Adrenal gland (tissue), 12 donors: Measurements from ENCODE around the gene JAZF1. TPM values are rescaled to one million over a fixed set of nuclear protein-coding genes. Genes with fewer than 3 reads are reported as not detected.

Experiments
- DNase-seq, 7 donors: peaks; one replicate each; pipeline ENCODE4 v3.0.0-alpha.2; 2019 to 2020
- H3K27ac ChIP-seq, 5 donors: fragments of 200-600 bp; sonication (generic) in 4 of 5; 1 replicate in 3 of 5; 2 replicates in 2 of 5; pipeline versions ENCODE4 v1.5.1 to v1.8.0; 2016 to 2020; ENCODE audit warnings: mild to moderate bottlenecking in 1 of 5
- H3K27me3 ChIP-seq: fragments of 200-600 bp; 2 replicates; pipeline ENCODE4 v1.8.0; 2021
- H3K36me3 ChIP-seq, 2 donors: fragments of 200-600 bp; replicated peaks in 1 of 2; 1 replicate in 1 of 2; 2 replicates in 1 of 2; pipeline versions ENCODE4 v1.5.1 to v1.8.0; 2018 to 2022
- H3K4me1 ChIP-seq, 2 donors: fragments of 200-600 bp; replicated peaks in 1 of 2; 1 replicate in 1 of 2; 2 replicates in 1 of 2; pipeline versions ENCODE4 v1.5.1 to v1.8.0; 2018 to 2021
- H3K4me3 ChIP-seq, 4 donors: fragments of 200-600 bp; sonication (generic) in 3 of 4; one replicate each; pipeline ENCODE4 v1.5.1; 2016 to 2018
- H3K9me3 ChIP-seq, 3 donors: fragments of 200-600 bp; sonication (generic) in 1 of 3; replicated peaks in 1 of 3; 1 replicate in 2 of 3; 2 replicates in 1 of 3; pipeline versions ENCODE4 v1.5.1 to v1.8.0; 2016 to 2021
- CTCF ChIP-seq, 6 experiments: fragments of 450-650 bp in 4 of 6; fragments of 200-600 bp in 2 of 6; sonication (generic) in 1 of 6; IDR thresholded peaks; 1 replicate in 5 of 6; 2 replicates in 1 of 6; pipeline versions ENCODE4 v1.5.1 to v1.8.0; 2016 to 2021; ENCODE audit warnings: antibody characterized with exemption in 6 of 6, mild to moderate bottlenecking in 2 of 6, moderate library complexity in 1 of 6
- POLR2A ChIP-seq, 2 donors: fragments of 450-650 bp; IDR thresholded peaks; one replicate each; pipeline ENCODE4 v1.6.1; 2017; ENCODE audit warnings: antibody characterized with exemption in 2 of 2, mild to moderate bottlenecking in 2 of 2, moderate library complexity in 1 of 2
- WGBS, 4 donors: extraction: QIAGEN DNeasy Blood & Tissue Kit in 2 of 4; methylation state at CpG; one replicate each; pipeline versions ENCODE4 v1.1.5 to v1.1.7; 2013 to 2017; 5-methylcytosine and 5-hydroxymethylcytosine counted together
- intact Hi-C, 2 donors: fragments of 100-400 bp; cut with DNase I; formaldehyde crosslinking; loops; one replicate each; pipeline versions ENCODE4 v1.14.1 to v1.15.0; 2022 to 2023
- polyA plus RNA-seq, 3 donors: library from polyadenylated mRNA; stranded (reverse); fragments of 200-250 nt in 2 of 3; fragments of 350-450 nt in 1 of 3; fragmentation: Illumina TruSeq in 1 of 3; extraction: RNeasy Lipid Tissue Mini Kit (QIAGEN cat#74804) in 1 of 3; gene quantifications; one replicate each; pipeline ENCODE4 v1.2.3, GENCODE V29; 2013 to 2014
- total RNA-seq, 9 donors: library from RNA; depleted of rRNA in 4 of 9; stranded (reverse); fragments of >200 nt in 4 of 9; fragments of 120-200 nt in 1 of 9; fragmentation: NEBNext Ultra II Directional in 1 of 9; extraction: Animal tissue kit (Norgen Biotek cat#: 25700) in 1 of 9; gene quantifications; one replicate each; pipeline versions ENCODE4 v1.1.0 to v1.2.4, GENCODE V29; 2013 to 2023
- donor health status: healthy with polysubstance abuse.
- donor health status: Bipolar disorder and iron deficiency.
- donor health status: DM: yes; HTN: yes; CAD: no.
- donor health status: DM: no; HTN: no; CAD: no.
- donor health status: DM: no; HTN: no; CAD: no.
- donor health status: DM: yes; HTN: yes; CAD: no.

JAZF1 gene
- total and polyA plus RNA-seq, 12 donors, result 18.5 to 192 (median 96.3) TPM

GRCh38 chr7:28176645-28177044 lies 4.0 kb downstream of the JAZF1 start:
- no peaks in the 10 kb centered on the region for H3K27me3 ChIP-seq
- no peaks in the 10 kb centered on the region for H3K36me3 ChIP-seq
- TF ChIP-seq CTCF (IDR thresholded peaks at IDR 0.05), result no peak
- TF ChIP-seq POLR2A (IDR thresholded peaks at IDR 0.05), result no peak
- intact Hi-C loops, result no loop called here
- H3K27ac ChIP-seq, result peak overlapping the region in 2 of 5 donors; percentile 45 to 79
- H3K4me1 ChIP-seq, result peaks cover 16 to 50% of the 10 kb centered on the region in 2 donors
- WGBS, 4 donors, result 34 to 60% (median 48%) methylated on average over 2 of the region's 2 CpGs
- DNase-seq, result no peak
- no peak overlapping the region for H3K4me3 ChIP-seq
- H3K9me3 ChIP-seq, result no peaks in the 10 kb centered on the region

- TF ChIP-seq CTCF (IDR thresholded peaks at IDR 0.05), result no peak
- TF ChIP-seq POLR2A (IDR thresholded peaks at IDR 0.05), result no peak
- 51 to 66% (median 62%) methylated on average over 4 of the region's 4 CpGs for WGBS, 4 donors
- Histone ChIP-seq H3K9me3 (no peaks in the 10 kb centered on the region), H3K36me3 (no peaks in the 10 kb centered on the region), H3K4me3 (no peak overlapping the region), H3K4me1 (peaks cover 16 to 46% of the 10 kb centered on the region in 2 donors), H3K27ac (peak overlapping the region in 3 of 5 donors; percentile 11 to 79 (median 45)), H3K27me3 (no peaks in the 10 kb centered on the region)
- intact Hi-C loops, result no loop called here
- DNase-seq, result peak in 3 of 7 donors; percentile 20 to 46 (median 34)
Measured at GRCh38 chr7:28176174-28176573, 4.4 kb downstream of the JAZF1 start.

- H3K36me3 ChIP-seq, result no peaks in the 10 kb centered on the region
- H3K27me3 ChIP-seq, result no peaks in the 10 kb centered on the region
- WGBS, 4 donors, result 82 to 88% (median 85%) methylated on average over 7 to 8 of the region's 8 CpGs
- no peaks in the 10 kb centered on the region for H3K9me3 ChIP-seq
- no peak overlapping the region for H3K4me3 ChIP-seq
- TF ChIP-seq POLR2A (IDR thresholded peaks at IDR 0.05) (no peak), CTCF (IDR thresholded peaks at IDR 0.05) (no peak)
- no peak overlapping the region for H3K27ac ChIP-seq
- DNase-seq, result no peak
- peaks cover 16 to 42% of the 10 kb centered on the region in 2 donors for H3K4me1 ChIP-seq
- intact Hi-C loops, result no loop called here
Measured at GRCh38 chr7:28174901-28175661, 5.5 kb downstream of the JAZF1 start.

GRCh38 chr7:28174442-28174841 lies 6.2 kb downstream of the JAZF1 start:
- H3K9me3 ChIP-seq, result no peaks in the 10 kb centered on the region
- H3K36me3 ChIP-seq, result no peaks in the 10 kb centered on the region
- DNase-seq, result no peak
- intact Hi-C loops, result no loop called here
- no peaks in the 10 kb centered on the region for H3K27me3 ChIP-seq
- peaks cover 16 to 42% of the 10 kb centered on the region in 2 donors for H3K4me1 ChIP-seq
- no peak overlapping the region for H3K27ac ChIP-seq
- no peak overlapping the region for H3K4me3 ChIP-seq
- 91 to 96% (median 93%) methylated on average over 3 to 5 of the region's 5 CpGs for WGBS, 4 donors
- no peak for TF ChIP-seq CTCF (IDR thresholded peaks at IDR 0.05)
- TF ChIP-seq POLR2A (IDR thresholded peaks at IDR 0.05), result no peak
